Spleen (tissue), 11 donors: ENCODE measurements around the gene DMXL1. TPM values are rescaled to one million over a fixed set of nuclear protein-coding genes. Genes with fewer than 3 reads are reported as not detected.

Experiments used
- DNase-seq: peaks from one replicate; pipeline ENCODE4 v3.0.0-alpha.2; 2020
- H3K27ac ChIP-seq, 8 donors: fragments of 200-600 bp; sonication (generic) in 7 of 8; 1 replicate in 4 of 8; 2 replicates in 4 of 8; pipeline versions ENCODE4 v1.5.0 to v1.8.0; 2016 to 2021; ENCODE audit warnings: inconsistent platforms in 4 of 8, mild to moderate bottlenecking in 4 of 8, moderate library complexity in 1 of 8
- H3K27me3 ChIP-seq, 7 donors: fragments of 200-600 bp; sonication (generic) in 6 of 7; replicated peaks in 1 of 7; 1 replicate in 4 of 7; 2 replicates in 3 of 7; pipeline versions ENCODE4 v1.5.0 to v1.8.0; 2016 to 2021; ENCODE audit warnings: inconsistent platforms in 3 of 7, mild to moderate bottlenecking in 1 of 7
- H3K36me3 ChIP-seq, 6 donors: fragments of 200-600 bp; sonication (generic) in 5 of 6; 1 replicate in 4 of 6; 2 replicates in 2 of 6; pipeline versions ENCODE4 v1.5.0 to v1.8.0; 2016 to 2021; ENCODE audit warnings: inconsistent platforms in 2 of 6
- H3K4me1 ChIP-seq, 6 donors: fragments of 200-600 bp; sonication (generic) in 5 of 6; 1 replicate in 3 of 6; 2 replicates in 3 of 6; pipeline versions ENCODE4 v1.5.0 to v1.8.0; 2016 to 2021; ENCODE audit warnings: inconsistent platforms in 3 of 6
- H3K4me3 ChIP-seq, 8 donors: fragments of 200-600 bp; sonication (generic) in 7 of 8; 1 replicate in 4 of 8; 2 replicates in 4 of 8; pipeline versions ENCODE4 v1.5.0 to v1.8.0; 2016 to 2021; ENCODE audit warnings: inconsistent platforms in 4 of 8, mild to moderate bottlenecking in 4 of 8, moderate library complexity in 2 of 8
- H3K9me3 ChIP-seq, 8 donors: fragments of 200-600 bp; sonication (generic) in 7 of 8; 1 replicate in 4 of 8; 2 replicates in 4 of 8; pipeline versions ENCODE4 v1.5.0 to v1.8.0; 2016 to 2021; ENCODE audit warnings: inconsistent platforms in 4 of 8
- POLR2A ChIP-seq, 3 donors: fragments of 450-650 bp; IDR thresholded peaks; one replicate each; pipeline ENCODE4 v1.5.1; 2017; ENCODE audit warnings: antibody characterized with exemption in 3 of 3, mild to moderate bottlenecking in 1 of 3
- POLR2AphosphoS5 ChIP-seq, 3 donors: sonication (generic); formaldehyde crosslinking; IDR thresholded peaks; one replicate each; pipeline ENCODE4 v1.5.1; 2017; ENCODE audit warnings: antibody characterized with exemption in 3 of 3
- WGBS, 5 donors: extraction: QIAGEN DNeasy Blood & Tissue Kit in 3 of 5; methylation state at CpG; one replicate each; pipeline versions ENCODE4 v1.1.5 to v1.1.7; 2013 to 2018; 5-methylcytosine and 5-hydroxymethylcytosine counted together
- intact Hi-C: fragments of 100-400 bp; cut with DNase I; formaldehyde crosslinking; loops from one replicate; pipeline ENCODE4 v1.15.0; 2023; ENCODE audit warnings: low total_unique reads
- polyA plus RNA-seq, 3 donors: library from polyadenylated mRNA; stranded (reverse); fragments of 200-250 nt; gene quantifications; one replicate each; pipeline ENCODE4 v1.2.1, GENCODE V29; 2013
- total RNA-seq, 7 donors: library from RNA; depleted of rRNA in 3 of 7; stranded (reverse); fragments of >200 nt in 3 of 7; fragmentation: NEBNext Ultra II Directional in 4 of 7; extraction: Animal tissue kit (Norgen Biotek cat#: 25700) in 4 of 7; gene quantifications; one replicate each; pipeline versions ENCODE4 v1.1.0 to v1.2.1, GENCODE V29; 2016 to 2021
- TF ChIP-seq, protein P1 (sequence below), 11 experiments: fragments of 200-600 bp in 7 of 11; fragments of 450-650 bp in 4 of 11; sonication (generic) in 4 of 11; IDR thresholded peaks in 8 of 11; conservative IDR thresholded peaks in 3 of 11; 1 replicate in 7 of 11; 2 replicates in 4 of 11; pipeline versions ENCODE4 v1.4.0 to v1.8.0; 2016 to 2021; ENCODE audit warnings: antibody characterized with exemption in 11 of 11, inconsistent platforms in 4 of 11, mild to moderate bottlenecking in 1 of 11
- donor health status: healthy with polysubstance abuse.
- donor health status: DM: no; HTN: no; CAD: no; lungs with moderate emphysema.
- donor health status: DM: no; HTN: no; CAD: no.
- donor health status: Bipolar disorder and iron deficiency.
- donor health status: healthy.
- donor health status: DM: no; HTN: no; CAD: no.
- donor health status: DM: yes; HTN: yes; CAD: no.

The DMXL1 gene
- total and polyA plus RNA-seq, 10 donors, result 19.3 to 89.9 (median 72.0) TPM

GRCh38 chr5:119078071-119078846 lies 7.4 kb downstream of the DMXL1 start:
- TF ChIP-seq, protein P1, sequence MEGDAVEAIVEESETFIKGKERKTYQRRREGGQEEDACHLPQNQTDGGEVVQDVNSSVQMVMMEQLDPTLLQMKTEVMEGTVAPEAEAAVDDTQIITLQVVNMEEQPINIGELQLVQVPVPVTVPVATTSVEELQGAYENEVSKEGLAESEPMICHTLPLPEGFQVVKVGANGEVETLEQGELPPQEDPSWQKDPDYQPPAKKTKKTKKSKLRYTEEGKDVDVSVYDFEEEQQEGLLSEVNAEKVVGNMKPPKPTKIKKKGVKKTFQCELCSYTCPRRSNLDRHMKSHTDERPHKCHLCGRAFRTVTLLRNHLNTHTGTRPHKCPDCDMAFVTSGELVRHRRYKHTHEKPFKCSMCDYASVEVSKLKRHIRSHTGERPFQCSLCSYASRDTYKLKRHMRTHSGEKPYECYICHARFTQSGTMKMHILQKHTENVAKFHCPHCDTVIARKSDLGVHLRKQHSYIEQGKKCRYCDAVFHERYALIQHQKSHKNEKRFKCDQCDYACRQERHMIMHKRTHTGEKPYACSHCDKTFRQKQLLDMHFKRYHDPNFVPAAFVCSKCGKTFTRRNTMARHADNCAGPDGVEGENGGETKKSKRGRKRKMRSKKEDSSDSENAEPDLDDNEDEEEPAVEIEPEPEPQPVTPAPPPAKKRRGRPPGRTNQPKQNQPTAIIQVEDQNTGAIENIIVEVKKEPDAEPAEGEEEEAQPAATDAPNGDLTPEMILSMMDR (IDR thresholded peaks at IDR 0.05 in 8 of 11, conservative IDR thresholded peaks at IDR 0.05 in 3 of 11), result no peak
- TF ChIP-seq POLR2AphosphoS5 (IDR thresholded peaks at IDR 0.05) (no peak), POLR2A (IDR thresholded peaks at IDR 0.05) (no peak)
- Histone ChIP-seq H3K4me3 (no peak overlapping the region), H3K27ac (no peak overlapping the region), H3K4me1 (peaks cover 39 to 88% (median 66%) of the 10 kb centered on the region in 6 donors), H3K36me3 (peaks cover 0 to 7% (median 0%) of the 10 kb centered on the region in 6 donors), H3K9me3 (no peaks in the 10 kb centered on the region), H3K27me3 (no peaks in the 10 kb centered on the region)
- DNase-seq, result no peak
- WGBS, 5 donors, result 93 to 100% (median 98%) methylated on average over 1 of the region's 1 CpG
- intact Hi-C loops, result no loop called here

DNA sequence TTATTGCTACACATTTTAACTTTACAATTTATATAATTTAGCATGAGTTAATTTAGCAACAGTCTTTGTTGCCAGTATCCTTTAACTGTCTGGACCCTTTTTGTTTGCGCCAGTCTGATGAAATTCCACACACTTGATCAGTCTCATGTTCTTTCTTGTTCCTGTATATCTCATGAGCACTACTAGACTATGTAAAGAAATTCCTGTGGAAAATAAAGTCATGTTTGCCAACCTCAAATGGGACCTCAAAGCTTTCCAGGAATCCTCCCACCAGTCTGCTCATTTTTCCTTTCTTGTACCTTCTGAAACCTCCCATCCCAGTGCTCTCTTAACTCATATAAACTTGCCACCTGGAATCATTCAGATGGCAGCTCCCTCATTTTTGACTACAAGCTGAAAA lies 8.0 kb downstream of the DMXL1 start:
- no peaks in the 10 kb centered on the region for H3K9me3 ChIP-seq
- no peak for DNase-seq
- 73 to 100% (median 81%) methylated on average over 1 of the region's 1 CpG for WGBS, 5 donors
- intact Hi-C loops, result no loop called here
- TF ChIP-seq POLR2AphosphoS5 (IDR thresholded peaks at IDR 0.05), result no peak
- TF ChIP-seq POLR2A (IDR thresholded peaks at IDR 0.05), result no peak
- TF ChIP-seq, protein P1 (IDR thresholded peaks at IDR 0.05 in 8 of 11, conservative IDR thresholded peaks at IDR 0.05 in 3 of 11), result no peak
- H3K4me1 ChIP-seq, result peaks cover 33 to 88% (median 60%) of the 10 kb centered on the region in 6 donors
- H3K36me3 ChIP-seq, result peaks cover 0 to 7% (median 0%) of the 10 kb centered on the region in 6 donors
- H3K27me3 ChIP-seq, result no peaks in the 10 kb centered on the region
- no peak overlapping the region for H3K27ac ChIP-seq
- no peak overlapping the region for H3K4me3 ChIP-seq

- intact Hi-C loops, result no loop called here
- Histone ChIP-seq H3K4me3 (no peak overlapping the region), H3K9me3 (no peaks in the 10 kb centered on the region), H3K27me3 (no peaks in the 10 kb centered on the region), H3K36me3 (peaks cover 0 to 7% (median 0%) of the 10 kb centered on the region in 6 donors), H3K27ac (no peak overlapping the region), H3K4me1 (peaks cover 31 to 88% (median 56%) of the 10 kb centered on the region in 6 donors)
- DNase-seq, result no peak
- WGBS, 5 donors, result 80 to 84% (median 82%) methylated on average over 3 of the region's 3 CpGs
- TF ChIP-seq POLR2A (IDR thresholded peaks at IDR 0.05) (no peak), POLR2AphosphoS5 (IDR thresholded peaks at IDR 0.05) (no peak)
- TF ChIP-seq, protein P1 (IDR thresholded peaks at IDR 0.05 in 8 of 11, conservative IDR thresholded peaks at IDR 0.05 in 3 of 11), result no peak
These were observed 8.5 kb downstream of the DMXL1 start for GRCh38 chr5:119079318-119079921.

DNA sequence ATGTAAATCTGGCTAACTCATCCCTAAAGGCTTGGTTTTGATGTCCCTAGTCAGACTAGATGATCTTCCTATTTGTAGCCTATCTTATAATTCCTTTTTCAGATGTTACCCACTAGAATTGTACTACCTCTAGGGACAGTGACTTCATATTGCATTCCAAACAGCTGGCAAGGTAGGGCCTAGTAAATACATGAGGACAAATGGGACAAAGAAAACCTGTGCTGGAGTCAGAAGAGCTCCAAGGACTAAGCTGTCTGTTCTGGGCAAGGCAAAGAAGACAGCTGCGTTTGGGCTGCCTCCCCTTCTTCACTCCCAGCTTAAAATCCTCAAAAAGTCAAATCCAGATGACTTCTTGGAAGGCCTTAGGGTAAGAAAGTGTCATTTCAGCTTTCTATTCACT lies 10.0 kb downstream of the DMXL1 start:
- DNase-seq, result no peak
- WGBS, 5 donors, result 72 to 86% (median 82%) methylated on average over 1 of the region's 1 CpG
- peaks cover 23 to 73% (median 42%) of the 10 kb centered on the region in 6 donors for H3K4me1 ChIP-seq
- no peaks in the 10 kb centered on the region for H3K27me3 ChIP-seq
- TF ChIP-seq, protein P1 (IDR thresholded peaks at IDR 0.05 in 8 of 11, conservative IDR thresholded peaks at IDR 0.05 in 3 of 11), result no peak
- intact Hi-C loops, result no loop called here
- no peak overlapping the region for H3K4me3 ChIP-seq
- no peak overlapping the region for H3K27ac ChIP-seq
- H3K9me3 ChIP-seq, result peaks cover 0 to 5% (median under 1%) of the 10 kb centered on the region in 8 donors
- H3K36me3 ChIP-seq, result peaks cover 0 to 11% (median 0%) of the 10 kb centered on the region in 6 donors
